Stimulated activated CD4-positive, alpha-beta T cell treated with anti-CD3 and anti-CD28 coated beads, Interleukin-1b, Interleukin-23, amount 100 ng/mL, for 48 hours (primary cell): ENCODE results near the gene PAK4.
"Not testable (repeated sequence)": the region's sequence is repeated elsewhere in the genome, so short reads cannot be mapped to it uniquely, and the experiment has no call there.

Experiments
- DNase-seq: peaks from one replicate; pipeline ENCODE4 v3.0.0-alpha.2; 2020

The PAK4 gene

GRCh38 chr19:39130337-39131254, 5.0 kb downstream of the PAK4 start:
- DNase-seq, result no peak

- DNase-seq, result no peak
These were observed 5.7 kb downstream of the PAK4 start for GRCh38 chr19:39131255-39131755.

GRCh38 chr19:39132344-39132969, 6.9 kb downstream of the PAK4 start:
- peak; percentile 50 for DNase-seq

GRCh38 chr19:39133431-39134270, 8.1 kb downstream of the PAK4 start:
- DNase-seq, result no peak

- no peak for DNase-seq
These were observed 10.1 kb downstream of the PAK4 start for GRCh38 chr19:39135701-39136100.

- no peak for DNase-seq
These were observed 10.8 kb downstream of the PAK4 start for GRCh38 chr19:39136225-39136940.

- no peak for DNase-seq
These were observed 11.5 kb downstream of the PAK4 start for GRCh38 chr19:39137131-39137530.

GRCh38 chr19:39138221-39139211, 12.9 kb downstream of the PAK4 start:
- DNase-seq, result no peak

GRCh38 chr19:39139305-39139874, 13.8 kb downstream of the PAK4 start:
- no peak for DNase-seq

GRCh38 chr19:39139971-39140453, 14.4 kb downstream of the PAK4 start:
- no peak for DNase-seq

- DNase-seq, result no peak
These were observed 15.0 kb downstream of the PAK4 start for GRCh38 chr19:39140594-39140993.

- DNase-seq, result no peak
These were observed 16.3 kb downstream of the PAK4 start for GRCh38 chr19:39141929-39142328.

GRCh38 chr19:39142630-39143029, 17.0 kb downstream of the PAK4 start:
- DNase-seq, result no peak

- not testable (repeated sequence) for DNase-seq
These were observed 18.2 kb downstream of the PAK4 start for GRCh38 chr19:39143757-39144289.

- no peak for DNase-seq
These were observed 18.9 kb downstream of the PAK4 start for GRCh38 chr19:39144290-39145071.

GRCh38 chr19:39145180-39145953, 19.8 kb downstream of the PAK4 start:
- DNase-seq, result no peak

- DNase-seq, result no peak
These were observed 20.5 kb downstream of the PAK4 start for GRCh38 chr19:39146091-39146490.

- DNase-seq, result no peak
These were observed 21.3 kb downstream of the PAK4 start for GRCh38 chr19:39146686-39147450.
